GM20000 (cell line): ENCODE data around the gene DPF3.

Source experiments
- DNase-seq: peaks from one replicate; pipeline ENCODE4 v3.0.0; 2012; ENCODE audit warnings: low spot score
- CTCF ChIP-seq: IDR thresholded peaks from 2 replicates; pipeline ENCODE4 v1.5.1; 2012; ENCODE audit warnings: mild to moderate bottlenecking, control low read depth; ENCODE audit errors: extremely low read depth, missing control alignments

Gene DPF3

GRCh38 chr14:72780751-72781150, 113.2 kb downstream of the DPF3 start:
- TF ChIP-seq CTCF: no peak
- DNase-seq: no peak

GRCh38 chr14:72779679-72780078, 114.2 kb downstream of the DPF3 start:
- no peak for DNase-seq
- no peak for TF ChIP-seq CTCF

- no peak for DNase-seq
- no peak for TF ChIP-seq CTCF
Observed at GRCh38 chr14:72777636-72778035, 116.3 kb downstream of the DPF3 start.

GRCh38 chr14:72776701-72777261, 117.1 kb downstream of the DPF3 start:
- TF ChIP-seq CTCF: no peak
- DNase-seq: no peak

GRCh38 chr14:72775923-72776554, 117.9 kb downstream of the DPF3 start:
- TF ChIP-seq CTCF: no peak
- no peak for DNase-seq

GRCh38 chr14:72774894-72775620, 118.8 kb downstream of the DPF3 start:
- no peak for TF ChIP-seq CTCF
- DNase-seq: no peak

GRCh38 chr14:72774141-72774540, 119.8 kb downstream of the DPF3 start:
- DNase-seq: no peak
- no peak for TF ChIP-seq CTCF
